Stimulated activated CD8-positive, alpha-beta memory T cell treated with anti-CD3 and anti-CD28 coated beads, Interleukin-15, amount 100 ng/mL, for 48 hours (primary cell): ENCODE measurements around the gene ABL2.
"Not testable (repeated sequence)": the region's sequence is repeated elsewhere in the genome, so short reads cannot be mapped to it uniquely, and the experiment has no call there.

Experiments used
- DNase-seq, 2 donors: peaks; one replicate each; pipeline ENCODE4 v3.0.0-alpha.2; 2020; ENCODE audit warnings: low read depth in 2 of 2

ABL2 gene

GRCh38 chr1:179217943-179218507 lies 11.5 kb downstream of the ABL2 start:
- DNase-seq: no peak

GRCh38 chr1:179213317-179213716 lies 16.2 kb downstream of the ABL2 start:
- DNase-seq: not testable (repeated sequence)

- no peak for DNase-seq
Observed at GRCh38 chr1:179208681-179209477, 20.6 kb downstream of the ABL2 start.

DNA sequence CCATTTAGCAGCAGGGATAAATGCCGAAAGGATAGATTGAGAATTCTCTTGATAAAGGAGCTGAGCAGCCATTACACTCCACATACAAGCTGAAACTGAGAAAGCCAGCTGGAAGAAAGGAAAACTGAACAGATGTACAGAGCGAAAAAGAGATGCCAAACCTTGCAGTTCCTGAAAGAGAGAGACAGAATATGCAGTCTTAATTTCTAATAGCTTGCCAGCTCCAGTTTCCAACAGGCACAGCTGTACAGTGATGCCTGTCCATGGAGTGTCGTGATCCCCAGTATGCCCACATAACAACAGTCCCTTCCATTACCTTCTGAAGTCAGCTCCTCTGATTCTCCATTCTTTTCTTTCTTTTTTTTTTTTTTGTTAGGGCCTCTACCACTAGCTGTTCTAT lies 22.7 kb downstream of the ABL2 start:
- no peak for DNase-seq

DNA sequence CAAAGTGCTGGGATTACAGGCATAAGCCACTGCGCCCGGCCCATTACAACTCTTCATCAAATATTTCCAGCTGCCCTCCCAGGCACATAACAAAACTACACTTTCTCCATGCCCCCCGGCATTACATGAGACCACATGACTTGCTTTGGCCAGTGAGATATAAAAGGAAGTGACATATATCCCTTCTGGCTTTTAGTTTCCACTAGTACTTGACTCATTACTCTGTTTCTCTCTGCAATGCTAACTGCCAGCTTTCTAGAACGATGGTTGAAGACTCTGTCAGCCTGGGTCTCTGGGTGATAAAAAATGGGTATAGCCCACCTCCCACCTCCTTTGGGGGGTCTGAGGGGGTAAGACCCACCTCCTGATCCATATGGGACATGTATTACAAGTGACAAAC lies 24.2 kb downstream of the ABL2 start:
- no peak for DNase-seq

GRCh38 chr1:179202161-179202560 lies 27.3 kb downstream of the ABL2 start:
- DNase-seq: no peak

- no peak for DNase-seq
Observed at GRCh38 chr1:179200586-179200985, 28.9 kb downstream of the ABL2 start.

- no peak for DNase-seq
Observed at GRCh38 chr1:179197690-179198297, 31.7 kb downstream of the ABL2 start.

DNA sequence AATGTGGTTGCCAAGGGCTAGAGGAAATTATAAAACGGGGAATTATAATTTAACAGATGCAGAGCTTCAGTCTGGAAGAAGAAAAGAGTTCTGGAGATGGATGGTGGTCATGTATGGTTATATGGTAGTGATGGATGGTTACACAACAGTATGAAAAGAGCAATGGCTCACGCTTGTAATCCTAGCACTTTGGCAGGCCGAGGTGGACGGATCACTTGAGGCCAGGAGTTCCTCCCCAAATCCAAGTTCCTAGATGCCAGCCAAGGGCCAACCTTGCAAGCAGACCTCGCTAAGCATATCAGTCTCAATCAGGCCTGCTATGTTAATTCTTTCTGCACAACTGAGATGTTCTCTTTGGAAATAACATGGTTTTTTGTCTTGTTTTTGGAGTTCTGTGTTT lies 33.6 kb downstream of the ABL2 start:
- DNase-seq: not testable (repeated sequence)

- DNase-seq: no peak
Observed at GRCh38 chr1:179195376-179195775, 34.1 kb downstream of the ABL2 start.

- DNase-seq: no peak
Observed at GRCh38 chr1:179194068-179194537, 35.4 kb downstream of the ABL2 start.

DNA sequence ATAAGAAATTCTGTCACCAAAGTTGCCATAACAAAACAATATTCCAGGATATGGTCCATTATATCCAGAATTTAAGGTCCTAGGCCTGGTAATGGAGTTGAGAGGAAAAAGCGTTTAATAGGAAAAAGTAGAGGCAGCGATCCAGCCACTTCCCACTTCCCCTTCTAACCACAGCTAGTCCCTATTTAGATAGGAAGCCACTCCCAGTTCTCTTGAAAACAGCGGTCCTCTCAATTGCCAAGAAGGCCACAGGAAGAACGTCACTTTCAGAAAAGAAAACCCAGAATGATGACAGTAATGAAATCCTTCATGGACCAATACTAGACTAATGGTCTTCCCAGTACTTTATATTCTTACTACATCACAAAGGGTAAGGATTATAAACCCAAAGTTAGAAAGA lies 38.6 kb downstream of the ABL2 start:
- DNase-seq: no peak

DNA sequence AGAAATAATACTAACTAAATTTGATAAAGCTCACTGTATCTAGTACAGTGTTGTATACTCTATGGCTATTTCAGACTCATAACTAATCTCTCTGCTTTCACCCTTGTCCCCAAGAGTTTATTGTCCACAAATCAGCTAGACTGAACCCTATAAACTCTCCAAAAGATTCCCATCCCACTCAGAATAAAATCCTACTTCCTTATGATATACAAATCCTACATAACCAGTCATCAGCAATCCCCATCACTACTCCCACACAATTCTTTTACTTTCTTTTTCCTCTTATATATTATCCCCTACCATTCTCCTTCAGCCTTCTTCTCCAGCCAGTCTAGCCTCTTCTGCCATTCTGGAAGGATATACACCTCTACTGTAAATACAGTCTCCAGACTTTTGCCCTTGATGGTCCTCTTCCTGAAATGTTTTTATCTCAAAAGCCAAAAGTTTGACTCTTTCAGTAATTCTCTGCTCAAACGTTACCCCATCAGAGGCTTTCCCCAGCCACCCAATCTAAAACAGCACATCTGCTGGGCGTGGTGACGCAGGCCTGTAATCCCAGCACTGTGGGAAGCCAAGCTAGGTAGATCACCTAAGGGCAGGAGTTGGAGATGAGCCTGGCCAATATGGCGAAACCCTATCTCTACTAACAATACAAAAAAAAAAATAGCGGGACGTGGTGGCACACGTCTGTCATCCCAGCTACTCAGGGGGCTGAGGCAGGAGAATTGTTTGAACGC lies 41.6 kb downstream of the ABL2 start:
- no peak for DNase-seq

GRCh38 chr1:179187043-179187442 lies 42.4 kb downstream of the ABL2 start:
- DNase-seq: no peak

GRCh38 chr1:179184403-179184802 lies 45.1 kb downstream of the ABL2 start:
- DNase-seq: no peak

DNA sequence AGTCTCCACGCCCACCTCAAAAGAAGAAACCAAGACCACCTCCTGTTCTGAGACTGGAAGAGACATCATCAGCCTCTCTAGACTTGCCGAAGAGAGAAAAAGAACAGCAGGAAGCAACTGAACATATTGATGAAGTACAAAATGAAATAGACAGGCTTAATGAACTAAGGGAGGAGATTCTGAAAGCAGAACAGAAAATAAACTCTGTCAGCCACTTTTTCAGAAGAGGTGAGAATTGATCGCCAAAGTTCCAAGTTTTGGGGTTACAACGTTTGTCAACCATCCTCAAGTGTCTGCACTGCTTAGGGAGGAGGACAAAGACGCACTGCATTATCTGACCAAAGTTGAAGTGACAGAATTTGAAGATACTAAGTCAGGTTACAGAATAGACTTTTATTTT lies 45.6 kb downstream of the ABL2 start:
- no peak for DNase-seq

DNA sequence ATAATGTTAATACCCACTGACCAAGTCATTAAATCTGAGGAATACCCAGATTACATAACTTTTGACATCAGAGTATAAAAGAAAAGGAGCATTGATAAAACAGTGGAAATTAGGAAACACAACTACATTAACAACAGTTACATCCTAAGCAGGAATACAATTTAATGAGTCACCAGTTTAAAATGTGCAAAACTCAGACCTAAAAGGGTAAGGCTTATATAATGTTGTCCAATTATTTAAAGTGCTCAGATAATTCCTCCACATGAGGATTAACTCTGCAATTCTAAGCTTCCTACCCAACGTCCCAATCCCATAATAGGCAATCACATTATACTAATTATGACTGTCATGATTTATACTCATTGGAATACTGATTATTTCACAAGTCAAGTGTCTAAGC lies 50.5 kb downstream of the ABL2 start:
- DNase-seq: no peak

- no peak for DNase-seq
Observed at GRCh38 chr1:179178183-179178582, 51.3 kb downstream of the ABL2 start.

DNA sequence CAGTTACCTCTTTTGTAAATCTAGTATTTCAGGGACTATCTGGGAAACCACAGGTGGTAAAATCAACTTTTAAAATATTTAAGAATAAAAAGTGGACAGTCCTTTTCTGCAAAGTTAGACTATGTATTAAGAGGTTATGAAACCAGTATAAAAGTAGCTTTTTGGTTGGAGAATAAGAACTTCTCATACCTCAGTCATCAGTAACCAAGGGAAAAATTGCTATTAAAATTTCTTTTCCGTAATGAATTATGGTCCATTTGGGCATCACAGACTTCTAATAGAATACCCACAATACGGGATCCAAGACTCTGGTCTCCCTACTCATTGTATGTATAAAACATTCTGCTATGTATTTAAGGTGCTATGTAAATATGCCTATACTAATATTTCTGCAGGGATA lies 51.9 kb downstream of the ABL2 start:
- DNase-seq: no peak

DNA sequence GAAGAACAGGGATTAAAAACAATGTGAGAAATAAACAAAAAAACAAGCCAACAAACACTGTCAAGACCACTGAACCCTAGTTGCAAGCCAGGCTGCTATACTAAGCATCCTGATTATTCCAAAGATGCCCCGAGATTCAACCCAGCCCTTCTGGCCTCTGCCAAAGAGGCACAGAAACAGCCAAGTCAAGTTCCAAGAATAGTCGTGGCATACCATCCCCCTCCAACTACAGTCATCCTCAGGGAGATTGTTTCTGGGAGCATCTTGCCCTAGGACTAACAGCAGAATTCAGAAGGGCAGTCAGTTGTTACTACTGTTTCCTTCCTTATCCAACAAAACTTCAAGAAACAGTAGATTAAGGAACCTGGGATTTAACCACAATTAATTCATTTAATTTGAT lies 52.3 kb downstream of the ABL2 start:
- DNase-seq: no peak

DNA sequence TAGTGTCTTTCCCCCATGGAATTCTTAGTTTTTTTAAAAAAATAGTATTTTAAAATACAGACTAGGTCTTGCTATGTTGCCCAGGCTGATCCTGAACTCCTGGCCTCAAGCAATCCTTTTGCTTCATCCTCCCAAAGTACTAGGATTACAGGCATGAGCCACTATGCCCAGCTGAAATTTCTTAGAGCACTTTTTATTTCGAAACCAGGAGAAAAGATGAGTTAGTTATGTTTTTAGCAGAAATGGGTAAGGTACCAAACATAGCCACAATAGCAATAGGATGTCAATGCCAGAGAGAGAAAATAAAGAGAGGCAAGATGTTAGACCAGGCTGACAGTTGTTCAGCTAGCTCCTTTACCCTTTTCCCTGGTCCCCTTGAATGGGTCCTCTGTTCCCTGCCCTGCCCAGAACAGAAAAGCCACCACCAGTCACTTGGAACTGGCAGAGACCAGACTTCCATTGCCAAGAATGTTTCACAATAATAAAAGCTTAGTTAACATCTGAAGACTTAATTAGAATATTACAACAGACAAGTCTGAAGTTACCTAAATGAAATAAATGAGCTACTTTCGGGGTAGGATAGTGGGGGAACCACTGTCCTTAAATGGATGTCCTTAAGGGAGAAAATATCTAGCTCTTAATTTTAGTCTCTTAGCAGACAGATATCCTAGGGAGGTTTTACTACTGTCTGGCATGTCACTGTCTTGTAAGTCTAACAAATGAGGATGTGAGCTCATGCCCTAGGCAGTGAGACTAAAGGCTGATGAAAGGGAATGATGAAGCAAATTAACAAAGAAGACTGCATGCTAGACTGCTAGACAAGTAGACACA lies 54.3 kb downstream of the ABL2 start:
- DNase-seq: no peak

- DNase-seq: not testable (repeated sequence)
Observed at GRCh38 chr1:179170468-179170770, 59.1 kb downstream of the ABL2 start.
